UCSD-AML1 (cell line): Measurements from ENCODE around the gene NOXA1.
A peak's percentile ranks its signal among the peaks of the same experiment; 100 is the strongest.
"Not testable (repeated sequence)": the region's sequence is repeated elsewhere in the genome, so short reads cannot be mapped to it uniquely, and the experiment has no call there.

Experiments
- DNase-seq: peaks from one replicate; lab custom pipeline; 2025; ENCODE audit not compliant: unreplicated experiment; lab: John Stamatoyannopoulos, UW

The NOXA1 gene

DNA sequence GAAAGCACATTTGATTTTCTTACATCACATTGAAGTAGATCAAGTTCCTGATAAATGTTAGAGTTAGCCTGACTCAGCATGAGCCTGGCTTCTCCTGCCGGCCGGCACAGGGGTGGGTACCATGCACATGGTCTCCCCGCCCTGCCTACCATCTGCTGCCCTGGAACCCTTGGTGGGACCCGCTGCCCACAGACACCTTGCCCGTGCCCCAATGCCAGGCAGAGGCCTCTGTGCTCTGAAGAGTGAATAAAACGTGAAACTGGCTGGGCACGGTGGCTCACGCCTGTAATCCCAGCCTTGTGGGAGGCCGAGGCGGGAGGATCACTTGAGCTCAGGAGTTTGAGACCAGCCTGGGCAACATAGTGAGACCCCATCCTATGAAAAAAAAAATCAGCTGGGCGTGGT, 17.5 kb upstream of the NOXA1 start:
- DNase-seq: no peak

GRCh38 chr9:137406085-137406760, 17.0 kb upstream of the NOXA1 start:
- DNase-seq: no peak

DNA sequence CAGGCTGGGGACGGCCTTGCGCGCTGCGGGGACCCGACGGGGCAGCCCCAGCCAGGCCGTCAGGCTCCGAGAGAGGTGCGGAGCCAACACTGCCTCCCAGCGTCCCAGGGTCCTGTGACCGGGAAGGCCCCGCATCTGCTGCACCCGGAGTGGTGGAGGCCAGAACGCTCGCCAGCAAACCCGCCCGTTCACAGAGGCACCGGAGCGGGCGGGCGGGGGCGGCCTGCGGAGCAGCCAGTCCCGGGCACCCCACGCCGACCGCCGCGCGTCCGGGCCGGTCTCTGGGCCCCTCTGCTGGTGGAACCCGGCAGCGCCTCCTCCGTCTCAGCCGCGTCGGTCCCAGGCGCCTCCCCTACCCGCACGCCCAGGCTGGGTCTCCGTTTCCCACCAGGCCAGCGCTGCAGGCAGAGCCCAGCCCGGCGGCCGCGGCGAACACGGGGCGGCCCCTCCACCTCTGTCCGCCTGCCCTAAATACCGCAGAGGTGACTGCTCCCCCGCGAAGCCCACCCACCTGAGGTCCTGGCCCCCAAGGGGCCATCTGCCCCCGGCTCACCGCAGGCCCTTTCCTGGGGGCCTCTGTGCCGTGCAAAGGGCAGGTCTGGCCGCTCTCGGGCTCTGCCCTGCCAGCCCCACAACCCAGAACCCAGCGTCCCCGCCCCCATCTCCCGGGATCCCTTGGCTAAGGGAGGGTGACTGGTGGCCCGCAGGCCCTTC, 16.2 kb upstream of the NOXA1 start:
- DNase-seq: peak; percentile 81

DNA sequence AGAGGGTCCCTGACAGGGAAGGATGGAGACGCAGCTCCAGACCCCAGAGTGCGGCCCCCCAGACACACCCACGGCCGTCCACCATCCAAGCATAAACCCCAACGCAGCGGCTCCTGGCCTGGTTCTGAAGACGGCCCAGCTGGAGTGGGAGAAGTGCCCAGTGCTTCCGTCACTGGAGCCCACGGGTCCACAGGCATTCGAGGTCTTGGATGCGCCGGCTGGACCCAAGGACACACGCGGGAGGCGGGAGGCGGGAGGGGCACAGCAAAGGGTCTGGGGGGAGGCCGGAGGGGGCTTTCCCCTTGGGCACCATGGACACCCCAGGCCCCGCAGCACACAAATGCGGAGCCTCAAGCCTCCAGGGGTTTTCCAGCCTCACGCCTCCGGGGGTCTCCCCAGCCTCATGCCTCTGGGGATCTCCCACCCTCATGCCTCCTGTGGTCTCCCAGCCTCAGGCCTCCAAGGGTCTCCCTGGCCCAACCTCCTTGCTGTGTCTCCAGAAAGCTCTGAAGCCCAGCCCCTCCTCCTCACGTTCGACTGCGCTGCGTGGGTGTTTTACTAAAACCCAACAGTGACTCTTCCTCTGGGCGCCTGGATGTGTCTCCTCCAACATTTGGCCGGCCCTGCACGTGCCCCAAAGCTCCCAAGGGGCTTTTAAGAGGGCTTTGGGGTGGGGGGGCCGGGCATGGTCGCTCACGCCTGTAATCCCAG, 15.4 kb upstream of the NOXA1 start:
- DNase-seq: no peak

GRCh38 chr9:137408651-137409405, 14.4 kb upstream of the NOXA1 start:
- no peak for DNase-seq

GRCh38 chr9:137409515-137409914, 13.7 kb upstream of the NOXA1 start:
- no peak for DNase-seq

- not testable (repeated sequence) for DNase-seq
Measured at GRCh38 chr9:137410236-137410890, 12.8 kb upstream of the NOXA1 start.

- DNase-seq: no peak
Measured at GRCh38 chr9:137410891-137411249, 12.3 kb upstream of the NOXA1 start.

DNA sequence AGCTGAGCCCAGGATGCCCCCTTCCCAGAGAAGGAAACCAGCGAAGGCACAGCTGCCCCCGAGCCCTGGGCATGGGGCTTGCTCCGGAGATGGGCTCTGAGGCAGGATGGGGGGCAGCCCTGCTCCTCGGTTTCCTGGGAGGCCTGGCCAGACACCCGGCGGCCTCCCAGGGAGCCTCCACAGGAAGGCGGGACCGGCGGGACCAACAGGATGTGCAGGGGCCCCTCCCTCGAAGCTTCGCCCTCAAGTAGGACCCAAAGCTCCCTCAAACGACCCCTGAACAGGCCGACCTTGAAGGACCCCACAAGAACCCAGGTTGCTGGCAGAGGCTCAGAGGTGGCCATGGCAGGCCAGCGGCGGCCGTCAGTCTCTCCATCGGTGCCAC, 11.9 kb upstream of the NOXA1 start:
- DNase-seq: peak; percentile 77

DNA sequence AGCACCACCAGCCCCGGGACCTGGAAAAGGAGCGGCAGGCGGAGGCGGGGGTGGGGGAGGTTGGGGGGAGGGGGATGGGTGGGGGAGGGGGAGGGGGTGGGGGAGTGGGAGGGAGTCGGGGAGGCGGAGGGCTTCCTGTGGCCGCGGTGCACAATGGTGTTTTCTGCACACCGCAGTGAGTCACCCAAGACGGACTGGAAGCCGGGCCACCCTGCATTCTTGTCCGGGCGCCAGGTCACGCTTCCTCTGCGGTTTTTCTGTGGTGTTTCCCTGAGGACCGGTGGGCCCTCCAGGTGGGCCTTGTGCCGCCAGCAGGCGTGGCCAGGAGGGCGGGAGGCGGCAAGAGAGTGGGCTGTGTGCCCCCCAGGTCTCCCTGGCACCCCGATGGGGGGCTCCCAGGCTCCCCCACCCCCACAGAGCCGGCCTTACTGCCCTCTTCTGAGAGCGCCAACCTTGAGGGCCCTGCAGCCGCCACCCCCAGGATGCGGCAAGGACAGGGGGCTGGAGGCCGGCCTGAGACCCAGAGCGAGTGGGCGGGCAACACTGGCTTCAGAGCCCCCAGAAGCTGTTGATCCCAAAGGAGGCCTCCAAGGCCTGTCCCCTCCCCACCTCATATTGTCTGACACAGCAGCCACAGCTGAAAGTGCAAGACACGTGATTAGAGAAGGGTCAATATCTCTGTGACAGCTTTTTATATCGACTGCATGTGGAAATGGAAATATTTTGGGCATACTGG, 11.4 kb upstream of the NOXA1 start:
- DNase-seq: peak; percentile 84

DNA sequence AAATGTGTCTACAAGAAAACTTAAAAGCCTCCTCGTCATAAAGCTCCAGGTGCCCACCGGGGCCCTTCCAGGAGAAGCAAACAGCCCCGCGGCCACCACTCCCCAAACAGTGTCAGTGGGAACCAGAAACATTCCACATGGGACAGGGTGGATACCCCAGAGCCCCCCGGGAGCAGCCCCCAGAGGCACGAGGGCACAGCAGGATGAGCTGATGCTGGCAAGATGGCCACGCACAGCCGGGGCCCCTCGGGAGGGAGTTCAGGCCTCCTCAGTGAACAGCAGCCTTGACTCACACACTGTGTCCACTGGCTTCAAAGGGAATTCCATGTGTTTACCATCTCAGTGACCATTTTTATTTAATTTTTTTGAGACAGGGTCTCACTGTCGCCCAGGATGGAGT, 10.8 kb upstream of the NOXA1 start:
- DNase-seq: no peak

DNA sequence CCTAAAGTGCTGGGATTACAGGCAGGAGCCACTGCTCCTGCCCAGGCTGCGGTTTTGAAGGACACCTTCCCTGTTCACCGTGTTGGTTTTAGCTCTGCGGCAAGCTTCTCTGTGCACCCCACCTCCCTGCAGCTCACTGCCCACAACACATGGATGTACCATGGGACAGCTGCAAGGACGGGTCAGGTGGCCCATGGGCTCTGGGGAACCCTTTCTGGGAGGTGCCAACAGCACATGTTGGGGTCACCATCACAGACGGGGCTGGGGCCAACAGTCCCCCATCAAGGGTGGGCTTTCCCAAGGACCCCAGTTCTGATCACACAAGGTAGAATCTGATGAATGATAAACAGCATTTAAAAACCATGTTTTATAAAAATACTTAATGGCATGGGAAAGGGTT, 7.7 kb upstream of the NOXA1 start:
- DNase-seq: no peak

GRCh38 chr9:137416006-137416562, 7.1 kb upstream of the NOXA1 start:
- no peak for DNase-seq

GRCh38 chr9:137416563-137417151, 6.5 kb upstream of the NOXA1 start:
- no peak for DNase-seq

DNA sequence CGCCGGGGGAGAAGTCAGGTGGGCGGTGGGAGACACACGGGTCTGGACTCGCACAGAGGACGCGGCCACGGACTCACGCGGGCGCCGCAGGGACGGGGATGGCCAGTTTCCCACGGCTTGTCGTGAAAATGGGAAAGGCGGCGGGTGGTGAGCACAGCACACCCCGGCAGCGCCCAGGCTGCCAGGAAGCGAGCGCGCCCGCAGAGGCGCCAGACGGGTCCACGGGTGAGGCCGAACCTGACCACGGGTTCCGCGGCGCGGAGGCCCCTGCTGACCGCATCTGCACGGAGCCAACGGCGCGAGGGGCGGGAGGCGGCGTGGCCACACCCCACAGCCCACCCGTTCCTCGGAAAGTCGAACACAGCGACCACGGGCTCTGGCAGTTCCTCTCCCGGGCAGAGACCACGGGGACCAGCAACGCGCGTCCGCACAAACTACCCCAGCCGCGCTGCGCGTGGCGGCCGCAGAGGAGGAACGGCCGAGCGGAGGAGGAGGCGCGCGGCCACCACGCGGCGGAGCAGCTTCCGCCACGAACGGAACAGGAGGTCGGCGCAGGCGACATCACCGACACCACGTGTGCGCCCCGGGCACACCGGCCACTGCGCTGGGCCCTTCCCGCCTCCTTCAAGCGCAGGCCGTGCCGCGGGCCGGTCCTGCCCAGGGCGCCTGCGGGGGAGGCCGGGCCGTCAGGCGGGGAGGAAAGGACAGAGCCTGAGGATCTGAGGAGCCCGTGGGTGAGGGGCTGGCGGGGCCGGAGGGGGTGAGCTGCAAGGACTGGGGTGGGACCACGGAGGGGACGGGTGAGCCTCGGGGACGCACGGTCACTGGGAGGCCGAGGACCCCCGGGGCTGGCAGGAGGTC, 5.8 kb upstream of the NOXA1 start:
- peak; percentile 56 for DNase-seq

DNA sequence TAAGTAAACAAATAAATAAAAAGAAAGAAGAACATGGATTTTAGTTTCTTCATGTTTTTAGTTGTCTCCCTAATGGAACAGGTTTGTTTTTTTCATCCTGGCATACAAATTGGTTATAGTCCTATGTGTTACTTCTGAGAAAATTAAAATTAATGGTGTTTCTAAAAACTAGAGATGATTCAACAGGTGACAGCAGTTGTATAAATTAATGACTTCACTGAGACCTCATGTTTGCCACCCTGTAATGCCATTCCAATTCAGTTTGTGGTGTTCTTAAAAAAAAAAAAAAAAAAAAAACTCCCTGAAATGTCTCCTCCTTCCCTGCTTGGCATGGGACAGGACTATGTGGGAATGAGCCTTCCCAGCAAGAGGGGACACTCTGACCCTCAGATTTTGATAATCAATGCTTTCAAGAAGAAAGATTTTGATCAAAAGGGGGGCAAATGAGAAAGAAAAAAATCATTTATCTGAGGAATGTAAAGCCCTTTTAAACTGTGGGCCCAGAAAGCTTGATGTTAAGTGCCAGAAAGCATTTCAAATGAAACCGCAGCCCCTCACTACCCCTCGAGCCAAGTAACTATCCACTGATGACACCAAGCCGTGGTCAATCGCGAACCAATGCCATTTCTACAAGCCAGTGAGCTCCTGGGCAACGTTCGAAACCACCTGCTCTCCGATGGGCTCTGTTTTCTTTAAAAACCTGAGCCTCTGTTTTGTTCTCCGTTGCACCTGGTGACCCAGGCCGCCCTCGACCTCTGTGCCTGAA, 1.2 kb upstream of the NOXA1 start:
- no peak for DNase-seq

GRCh38 chr9:137423514-137424291, 510 bp downstream of the NOXA1 start:
- peak; percentile 41 for DNase-seq
